ENCODE data around the gene SCAPER.
"Not testable (repeated sequence)": the region's sequence is repeated elsewhere in the genome, so short reads cannot be mapped to it uniquely, and the experiment has no call there.

The SCAPER gene

GRCh38 chr15:76863123-76863522 lies 42.0 kb downstream of the SCAPER start:
- TF ChIP-seq CTCF (IDR thresholded peaks at IDR 0.05; ENCODE audit: low read depth, low read length): no peak
- DNase-seq (ENCODE audit: low read depth, low spot score): no peak
- no peak overlapping the region for H3K4me3 ChIP-seq (ENCODE audit: low read depth, low read length)
- in situ Hi-C loops (cut with HindIII; ENCODE audit: low sequenced_read_pairs): no loop called here

DNA sequence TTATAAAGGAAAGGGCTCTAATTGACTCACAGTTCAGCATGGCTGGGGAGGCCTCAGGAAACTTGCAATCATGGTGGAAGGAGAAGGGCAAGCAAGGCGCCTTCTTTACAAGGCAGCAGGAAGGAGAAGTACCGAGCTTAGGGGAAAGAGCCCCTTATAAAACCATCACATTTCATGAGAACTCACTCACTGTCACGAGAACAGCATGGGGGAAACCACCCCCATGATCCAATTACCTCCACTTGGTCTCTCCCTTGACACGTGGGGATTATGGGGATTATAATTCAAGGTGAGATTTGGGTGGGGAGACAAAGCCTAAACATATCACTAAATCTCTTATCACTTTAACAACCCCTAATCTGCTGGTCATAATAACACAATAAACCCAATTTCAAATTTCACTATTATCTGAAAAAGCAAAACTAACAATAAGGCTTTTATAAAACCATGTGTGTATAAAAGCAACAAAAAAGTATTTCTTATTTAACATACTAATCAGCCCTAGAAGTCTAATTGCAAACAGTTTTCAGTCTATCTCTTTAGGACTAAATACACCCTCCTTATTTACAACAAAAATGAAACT lies 43.2 kb downstream of the SCAPER start:
- in situ Hi-C loops (cut with HindIII; ENCODE audit: low sequenced_read_pairs): no loop called here
- DNase-seq (ENCODE audit: low read depth, low spot score): no peak
- no peak for TF ChIP-seq CTCF (IDR thresholded peaks at IDR 0.05; ENCODE audit: low read depth, low read length)
- H3K4me3 ChIP-seq (ENCODE audit: low read depth, low read length): no peak overlapping the region

DNA sequence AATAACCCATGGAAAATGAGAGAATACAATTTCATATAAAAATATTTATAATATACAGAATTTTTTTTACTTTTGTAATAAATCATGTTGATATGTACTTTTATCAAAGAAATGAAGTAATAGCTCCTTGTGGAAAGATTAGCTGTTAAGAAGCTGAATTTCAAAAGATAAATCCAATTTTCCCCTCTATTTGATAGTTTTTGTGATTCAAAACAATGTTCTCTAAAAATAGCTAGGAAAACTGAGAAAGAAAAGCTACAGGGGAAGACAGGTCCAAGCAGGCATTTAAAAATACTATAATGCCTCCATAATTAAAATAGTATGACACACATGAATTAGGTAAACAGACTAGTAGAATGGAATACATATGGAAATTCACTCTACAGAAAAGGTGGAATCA lies 44.9 kb downstream of the SCAPER start:
- no peak overlapping the region for H3K4me3 ChIP-seq (ENCODE audit: low read depth, low read length)
- TF ChIP-seq CTCF (IDR thresholded peaks at IDR 0.05; ENCODE audit: low read depth, low read length): no peak
- in situ Hi-C loops (cut with HindIII; ENCODE audit: low sequenced_read_pairs): no loop called here
- DNase-seq (ENCODE audit: low read depth, low spot score): no peak

DNA sequence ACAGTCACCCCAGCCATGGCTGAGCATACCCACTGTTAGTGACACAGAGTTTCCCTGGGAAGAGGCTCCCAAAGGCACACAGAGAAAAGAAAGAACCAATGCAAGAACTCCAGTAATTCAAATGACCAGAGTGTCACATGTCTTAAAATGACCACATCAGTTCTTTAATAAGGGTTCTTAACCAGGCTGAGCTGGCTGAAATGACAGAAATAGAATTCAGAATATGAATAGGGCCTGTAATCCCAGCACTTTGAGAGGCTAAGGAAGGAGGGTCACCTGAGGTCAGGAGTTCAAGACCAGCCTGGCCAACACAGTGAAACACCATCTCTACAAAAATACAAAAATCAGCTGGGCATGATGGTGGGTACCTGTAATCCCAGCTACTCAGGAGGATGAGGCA lies 54.8 kb downstream of the SCAPER start:
- DNase-seq (ENCODE audit: low read depth, low spot score); in situ Hi-C loops (cut with HindIII; ENCODE audit: low sequenced_read_pairs); H3K4me3 ChIP-seq (ENCODE audit: low read depth, low read length): not testable (repeated sequence)

DNA sequence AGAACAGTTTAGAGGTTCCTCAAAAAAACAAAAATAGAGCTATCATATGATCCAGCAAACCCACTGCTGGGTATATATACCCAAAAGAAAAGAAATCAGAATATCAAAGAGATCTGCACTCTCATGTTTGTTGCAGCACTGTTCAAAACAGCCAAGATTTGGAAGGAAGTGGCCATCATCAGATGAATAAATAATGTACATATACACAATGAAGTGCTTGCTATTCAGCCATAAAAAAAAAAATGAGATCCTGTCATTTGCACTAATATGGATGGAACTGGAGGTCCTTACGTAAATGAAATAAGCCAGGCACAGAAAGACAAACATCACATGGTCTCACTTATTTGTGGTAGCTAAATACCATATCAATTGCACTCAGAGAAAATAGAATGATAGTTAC lies 58.4 kb downstream of the SCAPER start:
- H3K4me3 ChIP-seq (ENCODE audit: low read depth, low read length): no peak overlapping the region
- no peak for TF ChIP-seq CTCF (IDR thresholded peaks at IDR 0.05; ENCODE audit: low read depth, low read length)
- no peak for DNase-seq (ENCODE audit: low read depth, low spot score)
- in situ Hi-C loops (cut with HindIII; ENCODE audit: low sequenced_read_pairs): no loop called here

GRCh38 chr15:76844096-76844495 lies 61.0 kb downstream of the SCAPER start:
- no peak overlapping the region for H3K4me3 ChIP-seq (ENCODE audit: low read depth, low read length)
- TF ChIP-seq CTCF (IDR thresholded peaks at IDR 0.05; ENCODE audit: low read depth, low read length): no peak
- in situ Hi-C loops (cut with HindIII; ENCODE audit: low sequenced_read_pairs): no loop called here
- peak; percentile 6 for DNase-seq (ENCODE audit: low read depth, low spot score)

- no peak overlapping the region for H3K4me3 ChIP-seq (ENCODE audit: low read depth, low read length)
- no peak for DNase-seq (ENCODE audit: low read depth, low spot score)
- no peak for TF ChIP-seq CTCF (IDR thresholded peaks at IDR 0.05; ENCODE audit: low read depth, low read length)
- in situ Hi-C loops (cut with HindIII; ENCODE audit: low sequenced_read_pairs): no loop called here
Observed at GRCh38 chr15:76843269-76843668, 61.9 kb downstream of the SCAPER start.

Data from astrocyte of the spinal cord (primary cell).